ENCODE measurements around the gene CD46.
"Not testable (repeated sequence)": the region's sequence is repeated elsewhere in the genome, so short reads cannot be mapped to it uniquely, and the experiment has no call there.

The CD46 gene

DNA sequence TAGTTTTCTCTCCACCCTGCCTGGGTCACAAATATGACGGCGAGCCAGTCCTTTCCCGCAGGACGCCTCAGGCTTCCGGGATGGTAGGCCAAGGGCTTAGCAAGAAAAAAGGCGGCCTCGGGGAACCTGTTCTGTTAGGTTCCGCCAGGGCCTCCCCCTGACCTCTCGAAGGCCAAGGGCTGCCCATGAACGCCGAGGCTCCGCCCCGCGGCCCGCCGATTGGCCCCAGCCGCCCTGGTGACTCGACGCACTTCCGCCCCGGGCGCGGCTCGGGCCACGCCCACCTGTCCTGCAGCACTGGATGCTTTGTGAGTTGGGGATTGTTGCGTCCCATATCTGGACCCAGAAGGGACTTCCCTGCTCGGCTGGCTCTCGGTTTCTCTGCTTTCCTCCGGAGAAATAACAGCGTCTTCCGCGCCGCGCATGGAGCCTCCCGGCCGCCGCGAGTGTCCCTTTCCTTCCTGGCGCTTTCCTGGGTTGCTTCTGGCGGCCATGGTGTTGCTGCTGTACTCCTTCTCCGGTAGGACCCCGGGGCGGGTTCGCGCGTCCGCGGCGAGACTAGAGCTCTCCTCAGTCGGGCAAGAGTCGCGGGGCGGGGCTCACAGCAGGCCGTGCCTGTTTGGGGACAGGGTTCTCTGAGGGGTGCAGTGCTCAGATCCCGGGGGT is at the start of gene CD46:
CD46 (plus strand) TSS at position 265 of the 666 bp plus-strand sequence; CDS start at position 424, 159 bp downstream.
- DNase-seq, result peak; percentile 96 to 97

DNA sequence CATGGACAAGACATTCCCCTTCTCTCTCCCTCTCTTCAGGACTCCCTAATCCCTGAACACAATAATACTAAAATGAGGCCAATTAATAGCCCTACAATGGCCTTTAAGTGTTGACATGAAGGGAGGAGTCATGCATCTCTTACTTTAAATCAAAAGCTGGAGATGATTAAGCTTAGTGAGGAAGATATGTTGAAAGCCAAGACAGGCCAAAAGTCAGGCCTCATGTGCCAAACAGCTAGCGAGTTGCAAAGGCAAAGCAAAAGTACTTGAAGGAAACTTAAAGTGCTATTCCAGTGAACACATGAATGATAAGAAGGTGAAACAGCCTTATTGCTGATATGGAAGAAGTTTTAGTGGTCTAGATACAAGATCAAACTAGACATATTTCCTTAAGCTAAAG is 49.5 kb upstream of the CD46 start:
- no peak for DNase-seq

DNA sequence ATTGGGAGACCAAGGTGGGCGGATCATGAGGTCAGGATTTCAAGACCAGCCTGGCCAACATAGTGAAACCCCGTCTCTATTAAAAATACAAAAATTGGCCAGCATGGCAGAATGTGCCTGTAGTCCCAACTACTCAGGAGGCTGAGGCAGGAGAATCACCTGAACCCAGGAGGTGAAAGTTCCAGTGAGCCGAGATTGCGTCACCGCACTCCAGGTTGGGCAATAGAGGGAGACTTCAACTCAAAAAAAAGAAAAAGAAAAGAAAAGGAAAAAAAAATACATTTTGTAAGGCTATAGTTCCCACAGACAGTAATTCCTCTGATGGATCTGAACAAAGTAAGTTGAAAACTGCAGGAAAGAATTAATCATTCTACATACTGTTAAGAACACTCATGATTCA is 48.1 kb upstream of the CD46 start:
- no peak for DNase-seq

DNA sequence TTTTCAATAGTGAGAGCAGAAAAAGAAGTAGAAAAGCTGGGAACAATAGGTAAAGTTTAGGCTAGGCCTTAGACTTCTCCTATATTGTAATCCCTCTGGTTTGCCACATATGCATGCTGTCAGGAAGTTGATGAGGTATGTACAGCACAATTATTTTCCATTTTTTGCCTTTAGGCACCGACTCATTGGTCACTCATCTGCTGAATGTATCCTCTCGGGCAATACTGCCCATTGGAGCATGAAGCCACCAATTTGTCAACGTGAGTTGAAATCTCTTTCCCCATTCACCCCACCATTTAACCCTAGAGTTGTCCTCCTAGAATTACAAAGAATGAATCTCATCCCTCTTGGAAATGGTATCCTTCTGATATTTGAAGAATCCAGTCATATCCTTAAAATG is 43.9 kb upstream of the CD46 start:
- DNase-seq, result not testable (repeated sequence)

DNA sequence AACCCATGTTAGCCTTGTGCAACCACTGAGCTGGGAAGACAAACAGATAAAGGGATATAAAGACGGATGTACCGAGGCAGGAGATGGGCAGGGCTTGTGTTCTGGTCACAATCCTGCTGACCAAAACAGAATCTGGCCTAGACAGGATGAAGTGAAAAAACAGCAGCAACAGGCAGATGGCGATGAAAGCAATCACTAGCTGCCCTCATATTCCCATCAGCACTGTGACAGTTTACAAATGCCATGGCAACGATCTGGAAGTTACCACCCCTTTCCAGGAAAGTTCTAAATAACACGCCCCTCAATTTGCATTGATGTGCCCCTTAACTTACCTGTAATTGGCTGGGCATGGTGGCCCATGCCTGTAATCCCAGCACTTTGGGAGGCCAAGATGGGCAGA is 40.6 kb upstream of the CD46 start:
- DNase-seq, result no peak

DNA sequence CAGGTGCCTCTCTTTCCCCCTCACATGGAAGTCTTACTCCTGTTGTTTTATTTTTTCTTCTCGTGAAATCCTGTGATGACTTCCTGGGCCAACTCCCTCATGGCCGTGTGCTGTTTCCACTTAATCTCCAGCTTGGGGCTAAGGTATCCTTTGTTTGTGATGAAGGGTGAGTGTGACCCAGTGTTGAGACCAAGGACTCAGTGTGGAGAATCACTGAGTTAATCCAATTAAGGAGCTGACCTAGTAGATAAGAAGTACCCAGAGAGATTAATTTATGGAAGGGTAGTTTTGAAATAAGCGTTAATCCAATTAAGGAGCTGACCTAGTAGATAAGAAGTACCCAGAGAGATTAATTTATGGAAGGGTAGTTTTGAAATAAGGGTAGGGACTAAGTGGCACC is 39.2 kb upstream of the CD46 start:
- DNase-seq, result not testable (repeated sequence)

DNA sequence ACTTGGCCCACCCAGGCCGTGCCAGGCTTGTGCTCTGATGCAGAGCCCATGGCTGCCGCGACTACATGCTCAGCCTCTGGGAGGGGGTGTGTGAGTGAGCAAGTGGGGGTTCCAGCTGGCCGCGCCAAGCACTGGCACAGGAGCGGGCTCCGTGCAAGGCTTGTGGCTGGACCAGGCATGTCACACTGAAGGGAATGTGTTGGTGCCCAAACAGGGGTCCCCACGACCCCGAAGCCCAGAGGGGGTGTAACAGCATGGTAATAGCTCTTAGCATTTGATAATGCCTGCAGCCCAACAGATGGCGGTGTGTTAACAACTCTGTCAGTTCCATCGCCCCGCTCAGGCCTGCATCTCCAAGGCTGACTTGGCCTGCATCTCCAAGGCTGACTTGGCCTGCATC is 38.3 kb upstream of the CD46 start:
- no peak for DNase-seq

DNA sequence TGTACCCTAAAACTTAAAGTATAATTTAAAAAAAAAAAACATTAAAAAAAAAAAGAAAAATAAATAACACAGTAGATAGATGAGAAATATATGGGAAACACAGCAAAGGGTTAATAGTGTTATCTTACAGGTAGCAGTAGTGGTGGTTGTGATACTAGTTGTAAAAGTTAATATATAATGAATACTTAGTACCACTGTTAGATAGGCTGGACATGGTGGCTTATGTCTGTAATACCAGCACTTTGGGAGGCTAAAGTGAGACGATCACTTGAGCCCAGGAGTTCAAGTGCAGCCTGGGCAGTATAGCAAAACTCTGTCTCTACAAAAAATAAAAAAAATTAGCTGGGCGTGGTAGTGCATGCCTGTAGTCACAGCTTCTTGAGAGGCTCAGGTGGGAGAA is 32.6 kb upstream of the CD46 start:
- DNase-seq, result no peak

DNA sequence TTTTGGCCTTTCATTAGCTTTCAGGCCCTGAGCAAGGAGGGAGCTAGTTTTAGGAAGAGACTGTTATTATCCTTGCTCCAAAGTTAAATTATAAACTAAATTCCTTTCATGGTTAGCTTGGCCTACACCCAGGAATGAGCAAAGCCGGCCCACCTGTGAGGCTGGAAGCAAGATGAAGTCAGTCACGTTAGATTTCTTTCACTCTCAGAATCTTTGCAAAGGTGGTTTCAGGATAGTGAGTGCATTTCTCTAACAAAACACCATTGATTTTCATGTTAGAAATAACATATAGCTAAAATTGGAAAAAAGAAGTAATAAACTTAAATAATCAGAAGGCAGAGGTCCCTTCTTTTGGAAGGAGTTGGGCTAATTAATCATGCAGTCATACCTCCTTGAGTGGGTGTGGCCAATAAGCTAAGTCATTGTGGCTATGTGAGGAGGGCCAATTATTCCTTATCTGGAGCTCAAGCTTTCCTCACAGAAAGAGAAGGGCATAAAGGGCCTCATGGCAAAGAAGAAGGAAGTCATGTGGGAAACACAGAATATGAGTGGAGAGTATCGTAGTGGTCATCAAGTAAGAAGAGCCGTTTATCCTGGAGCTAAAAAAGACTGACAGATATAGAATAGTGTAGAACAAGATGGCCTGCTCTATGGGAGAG is 23.5 kb upstream of the CD46 start:
- DNase-seq, result not testable (repeated sequence)

DNA sequence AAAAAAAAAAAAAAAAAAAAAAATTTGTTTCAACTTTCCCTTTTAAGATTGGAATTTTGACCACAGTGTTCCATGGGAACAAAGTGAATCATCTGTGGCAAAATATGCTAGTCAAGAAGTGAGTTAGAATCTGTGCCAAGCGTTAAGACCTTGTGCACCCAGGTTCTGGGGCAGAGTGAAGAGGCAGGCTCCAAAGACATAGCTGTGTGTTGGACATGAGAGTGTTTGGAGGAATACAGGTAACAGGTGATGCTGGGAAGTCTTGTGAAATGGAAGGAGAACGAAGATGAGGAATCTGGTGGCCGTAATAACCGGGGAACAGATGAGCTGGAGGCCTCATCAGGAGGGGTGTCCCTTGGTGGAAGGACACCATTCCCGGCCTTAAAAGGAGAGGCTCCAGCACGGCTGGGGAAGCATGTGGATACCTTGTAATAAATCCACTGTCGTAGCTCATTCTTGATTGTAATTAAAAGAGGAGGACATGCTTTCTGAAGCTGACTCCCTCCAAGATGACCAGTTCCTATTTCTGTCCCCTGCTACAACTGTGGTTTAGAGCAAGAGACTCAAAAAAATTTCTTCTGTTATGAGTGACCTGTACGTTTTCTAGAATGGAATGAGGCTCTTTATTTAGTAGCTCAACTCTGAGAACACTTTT is 14.2 kb upstream of the CD46 start:
- DNase-seq, result not testable (repeated sequence)

DNA sequence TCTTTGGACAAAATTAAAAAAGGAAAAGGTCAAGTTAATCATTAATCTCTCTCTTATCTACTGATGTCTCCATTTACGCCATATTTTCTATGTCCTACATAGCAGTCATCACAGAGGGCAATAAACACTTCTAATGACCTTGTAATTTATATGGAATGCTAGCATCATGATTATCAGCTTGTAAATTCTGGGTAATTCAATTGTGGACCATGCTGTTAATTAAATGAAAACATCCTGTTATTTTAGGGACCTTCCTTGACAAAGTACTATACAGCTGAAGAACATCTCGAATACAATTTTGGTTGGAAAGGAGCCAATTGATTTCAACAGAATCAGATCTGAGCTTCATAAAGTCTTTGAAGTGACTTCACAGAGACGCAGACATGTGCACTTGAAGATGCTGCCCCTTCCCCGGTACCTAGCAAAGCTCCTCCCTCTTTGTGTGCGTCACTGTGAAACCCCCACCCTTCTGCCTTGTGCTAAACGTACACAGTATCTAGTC is 13.6 kb upstream of the CD46 start:
- DNase-seq, result not testable (repeated sequence)

DNA sequence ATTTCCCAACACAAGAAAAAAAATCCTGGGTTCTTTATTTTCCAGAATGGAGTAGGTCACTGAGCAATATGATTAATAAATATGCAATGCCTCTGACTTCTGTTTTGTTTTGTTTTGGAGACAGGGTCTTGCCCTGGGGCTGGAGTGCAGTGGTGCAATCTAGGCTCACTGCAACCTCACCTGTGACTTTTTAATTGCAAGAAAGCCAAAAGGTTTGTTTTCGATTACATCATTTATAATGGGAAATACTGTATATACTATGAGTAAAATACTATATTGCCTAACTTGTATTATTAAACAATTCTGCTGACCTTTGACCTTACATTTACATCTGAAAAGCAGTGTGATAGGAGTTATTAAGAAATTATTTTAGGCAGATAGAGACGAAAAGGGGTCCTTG is 11.6 kb upstream of the CD46 start:
- DNase-seq, result no peak

DNA sequence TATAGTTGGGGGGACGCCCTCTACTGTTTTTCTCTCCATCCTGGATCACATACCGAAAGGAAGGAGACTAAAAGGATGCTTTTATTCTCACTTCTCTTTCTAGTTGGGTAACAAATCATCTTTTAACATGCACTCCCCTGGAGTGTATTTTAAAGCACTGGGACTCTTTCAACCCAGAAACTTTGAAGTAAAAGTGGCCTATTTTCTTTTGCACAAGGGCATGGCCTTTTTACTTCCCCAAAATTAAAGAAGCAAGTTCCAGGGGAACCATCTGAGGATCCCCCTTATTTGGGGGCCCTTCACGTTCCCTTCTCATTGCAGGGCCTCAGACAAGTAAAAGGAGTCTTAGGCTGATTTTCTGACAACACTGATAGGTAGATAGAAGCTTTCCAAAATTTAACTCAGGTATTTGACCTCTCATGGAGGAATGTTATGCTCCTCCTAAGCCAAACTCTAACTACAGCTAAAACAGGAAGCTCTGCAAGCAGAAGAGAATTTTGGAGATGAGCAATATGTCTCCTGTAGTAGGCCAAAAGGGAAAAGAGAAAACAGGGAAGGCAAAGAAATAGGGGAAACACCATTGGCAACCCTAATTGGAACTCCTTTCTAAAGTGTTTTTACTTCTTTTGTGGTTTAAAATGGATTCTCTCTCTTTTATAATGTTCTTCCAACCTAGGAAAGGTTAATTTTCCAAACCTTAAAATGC is 8.9 kb upstream of the CD46 start:
- DNase-seq, result peak; percentile 20 to 36

DNA sequence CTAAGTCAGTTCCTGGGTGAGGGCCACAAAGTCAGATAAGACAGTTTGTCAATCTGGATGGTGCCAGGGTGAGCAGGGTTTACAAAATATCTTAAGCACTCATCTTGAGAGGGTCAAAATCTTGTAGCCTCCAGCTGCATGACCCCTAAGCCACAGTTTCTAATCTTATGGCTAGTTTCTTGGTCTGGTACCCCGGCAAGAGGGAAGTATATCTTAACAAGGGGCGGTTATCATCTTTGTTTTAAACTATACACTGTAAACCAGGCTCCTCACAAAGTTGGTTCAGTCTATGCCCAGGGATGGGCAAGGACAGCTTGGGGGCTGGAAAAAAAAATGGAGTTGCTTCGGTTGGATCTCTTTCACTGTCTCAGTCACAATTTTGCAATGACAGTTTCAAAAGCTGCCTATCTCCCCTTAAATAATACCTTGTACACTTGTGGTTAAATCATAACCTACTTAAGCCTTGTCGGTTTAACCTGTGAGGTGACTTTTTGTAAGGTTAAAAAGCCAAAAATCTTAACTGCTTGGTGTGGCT is 7.8 kb upstream of the CD46 start:
- DNase-seq, result no peak

DNA sequence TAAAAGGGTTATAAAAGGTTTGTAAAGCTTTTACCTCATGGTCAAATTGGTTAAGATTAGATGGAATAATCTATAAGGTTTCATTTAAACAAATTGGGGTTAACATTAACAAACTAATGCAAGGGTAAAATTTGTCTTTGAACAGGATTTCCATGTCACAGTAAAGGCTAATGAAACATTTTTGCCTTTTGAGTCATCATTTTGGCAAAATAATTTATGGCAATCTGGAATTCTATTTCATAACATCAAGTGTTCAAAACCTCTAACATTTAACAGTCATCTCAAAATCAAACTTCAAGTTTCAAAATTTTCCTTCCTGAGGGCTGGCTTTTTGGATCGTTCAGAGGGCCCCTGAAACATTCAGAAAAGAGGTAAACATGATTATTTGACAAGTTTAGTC is 6.6 kb upstream of the CD46 start:
- no peak for DNase-seq

DNA sequence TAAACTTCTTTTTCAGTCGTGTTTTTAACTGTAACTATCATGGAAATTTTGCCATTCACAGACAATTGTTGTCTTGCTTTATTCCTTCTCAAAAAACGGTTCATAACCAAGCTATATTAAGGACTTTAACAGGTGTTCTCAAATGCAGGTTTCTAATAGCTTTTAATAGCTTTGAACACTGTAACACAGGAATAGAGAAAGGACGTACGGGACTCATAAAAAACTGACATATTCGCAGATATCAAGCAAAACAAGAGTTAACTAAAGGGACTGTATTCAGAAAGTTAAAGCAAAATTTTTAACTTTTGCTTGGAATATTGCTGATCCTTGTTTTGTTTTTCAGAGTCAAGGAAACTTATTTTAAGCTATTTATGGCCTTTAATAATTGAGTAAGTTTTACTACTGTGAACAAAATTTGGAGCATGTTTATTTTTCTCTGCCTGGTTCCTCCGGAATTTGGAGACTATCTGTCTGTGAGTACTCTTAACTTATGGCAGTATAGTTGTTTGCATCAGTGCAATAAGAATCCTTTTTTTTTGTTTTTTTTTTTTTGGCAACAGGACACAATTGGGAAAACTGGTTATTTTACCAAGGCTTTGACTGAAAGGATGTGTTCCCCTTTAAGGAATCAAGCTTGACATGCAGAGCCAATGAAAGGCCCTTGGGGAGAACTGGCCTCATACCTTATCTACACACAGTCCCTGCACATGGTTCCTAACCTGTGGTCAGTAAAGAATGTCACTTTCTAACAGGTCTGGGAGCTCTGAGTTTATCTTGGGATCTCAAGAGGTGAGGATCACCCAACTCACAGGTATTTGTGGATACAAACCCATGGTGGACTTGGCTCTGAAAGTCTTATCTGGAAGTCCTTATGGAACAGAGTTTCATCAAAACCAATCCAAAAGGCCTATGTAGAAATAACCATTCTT is 5.8 kb upstream of the CD46 start:
- DNase-seq, result no peak

DNA sequence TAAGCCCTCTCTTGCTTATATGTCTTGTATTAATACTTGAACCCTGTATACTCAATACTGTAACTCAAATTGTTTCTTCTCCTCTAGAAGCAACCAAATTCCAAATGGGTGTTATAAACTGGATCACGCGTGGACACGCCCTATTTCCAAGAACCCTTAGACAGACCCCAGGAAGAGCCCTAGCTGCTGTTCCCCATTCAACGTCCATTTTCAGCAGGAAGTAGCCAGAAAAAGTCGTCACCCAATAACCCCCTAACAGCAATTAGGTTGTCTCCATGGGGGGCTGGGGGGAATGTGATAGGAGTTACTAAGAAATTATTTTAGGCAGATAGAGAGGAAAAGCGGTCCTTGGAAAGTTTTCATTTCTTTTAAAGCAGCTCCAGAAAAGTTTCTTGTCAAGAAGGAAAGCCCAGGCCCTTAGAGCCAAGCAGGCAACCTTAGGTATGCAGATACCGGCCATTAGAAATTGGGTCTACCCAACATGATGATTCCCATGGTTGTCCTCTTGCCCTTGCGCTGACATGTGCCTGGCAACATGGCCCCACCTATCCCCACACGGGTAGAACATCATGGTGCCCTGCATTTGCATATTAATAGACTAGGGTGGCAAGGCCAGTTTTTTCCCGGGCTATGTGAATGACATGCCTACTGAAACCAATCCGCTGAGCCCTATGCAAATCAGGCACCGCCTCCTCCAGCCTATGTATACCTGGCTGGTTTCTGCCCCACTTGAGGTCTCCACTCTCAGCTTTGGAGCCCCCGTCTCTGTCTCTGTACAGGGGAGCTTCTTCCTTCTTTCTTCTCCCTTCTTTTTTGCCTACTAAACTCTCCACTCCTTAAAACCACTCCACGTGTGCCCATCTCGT is 4.0 kb upstream of the CD46 start:
- DNase-seq, result no peak

DNA sequence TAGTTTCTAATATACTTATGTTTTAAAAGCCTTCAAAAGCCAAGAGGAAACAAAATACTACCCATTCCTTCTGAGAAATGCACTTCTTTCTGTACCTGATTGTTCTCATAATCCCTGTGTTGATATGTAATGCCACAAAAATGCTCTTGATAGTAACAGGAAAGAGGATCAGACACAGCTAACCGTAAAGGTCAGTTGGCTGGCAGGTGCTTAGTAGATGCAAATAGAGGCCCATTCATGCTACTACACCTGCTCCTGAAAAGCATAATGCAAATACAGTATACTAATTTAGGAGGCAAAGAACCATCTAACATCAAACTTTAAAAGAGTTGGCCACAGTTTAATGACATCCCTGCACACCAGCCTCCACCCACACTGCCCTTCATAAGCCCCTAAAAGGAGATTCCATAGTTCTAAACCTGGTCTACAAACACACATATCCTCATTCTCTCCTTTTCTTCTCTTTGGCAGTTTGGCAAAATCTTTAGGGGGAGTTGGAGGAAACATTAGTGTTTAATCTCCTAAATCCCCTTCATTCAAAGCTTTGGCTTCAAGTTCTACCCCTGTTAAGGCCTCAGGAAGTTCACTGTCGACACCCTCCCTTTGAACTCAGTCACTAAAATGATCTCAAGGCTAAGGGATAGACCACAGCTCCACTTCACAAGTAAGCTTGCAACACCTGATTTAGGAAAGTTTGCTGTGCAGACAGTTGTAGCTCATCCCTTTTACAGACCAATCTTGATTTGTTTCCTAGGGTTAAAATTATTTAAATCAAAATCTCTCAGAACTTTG is 2.9 kb upstream of the CD46 start:
- no peak for DNase-seq

DNA sequence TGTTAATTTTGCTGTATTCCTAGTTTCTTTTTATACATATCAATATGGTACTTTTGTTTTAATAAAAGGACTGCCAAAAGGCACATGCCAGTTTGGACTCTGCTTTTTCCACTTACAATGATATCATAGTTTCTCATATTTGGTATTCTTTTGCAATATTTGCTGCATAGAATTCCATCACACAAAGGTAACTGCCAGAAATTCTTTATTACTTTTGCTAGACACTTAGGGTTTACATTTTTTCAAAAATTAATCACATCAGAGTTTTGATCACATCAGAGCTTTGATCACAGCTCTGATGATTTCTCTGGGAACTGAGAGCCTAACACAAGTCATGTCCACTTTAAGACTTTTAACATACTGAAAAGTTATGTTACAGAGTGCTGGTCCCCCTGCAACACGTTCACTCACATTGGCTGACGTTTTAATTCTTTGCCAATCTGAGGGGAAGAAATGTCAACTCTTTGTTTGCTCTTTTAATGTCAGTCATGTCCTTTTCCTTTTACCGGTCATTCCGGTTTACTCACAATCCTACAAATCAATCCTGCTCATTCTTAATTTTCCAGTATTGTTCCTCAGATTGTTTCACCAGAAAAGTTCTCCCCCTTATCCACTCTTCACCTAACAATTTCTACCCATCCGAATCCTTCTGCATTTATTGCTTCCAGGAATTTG is 1.1 kb upstream of the CD46 start:
- DNase-seq, result no peak

DNA sequence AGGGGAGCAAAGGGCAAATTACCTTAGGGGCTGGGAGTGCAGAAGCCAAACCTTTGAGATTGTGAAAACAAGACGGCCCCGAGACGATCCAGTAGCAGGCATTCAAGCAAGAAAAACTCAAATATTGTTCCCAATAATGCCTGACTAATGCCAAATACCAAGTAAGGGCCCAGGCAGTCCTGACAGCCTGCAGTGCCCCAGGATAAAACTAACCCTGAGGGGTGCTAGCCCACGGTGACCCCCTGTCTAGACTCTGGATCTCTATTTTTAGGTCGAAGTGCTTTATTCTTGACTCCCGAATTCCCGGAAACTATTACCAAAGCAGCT is 428 bp upstream of the CD46 start:
- DNase-seq, result not testable (repeated sequence)
